ENCODE results near the gene NOS1AP. TPM values are rescaled to one million over a fixed set of nuclear protein-coding genes. Genes with fewer than 3 reads are reported as not detected.

NOS1AP gene
- total RNA-seq, 1 experiment from 2014 or later: 2.6 TPM

GRCh38 chr1:162059721-162060120 lies 9.8 kb upstream of the NOS1AP start:
- no peak overlapping the region for H3K9ac ChIP-seq (ENCODE audit: low read length)
- no TSS peak for BruUV-seq (replicated peaks)
- no peaks in the 10 kb centered on the region for H3K9me3 ChIP-seq (ENCODE audit: low read length)
- H3F3A ChIP-seq (ENCODE audit: low read length, unreplicated experiment): peaks cover 2% of the 10 kb centered on the region
- no peak overlapping the region for H3K4me2 ChIP-seq (ENCODE audit: low read length)
- CTCF ChIA-PET: interaction anchor here (0.5 kb wide), 1 partner anchor 216 kb away, joined by 4 read pairs; no protein-coding TSS in a partner anchor
- DNase-seq (no peak), ATAC-seq (no peak)
- H4K20me1 ChIP-seq (ENCODE audit: low read length): no peaks in the 10 kb centered on the region
- no peaks in the 10 kb centered on the region for H3K9me2 ChIP-seq (replicated peaks; ENCODE audit: low read length)
- H3K4me1 ChIP-seq (ENCODE audit: insufficient read depth, low read length): peaks cover 13% of the 10 kb centered on the region
- intact Hi-C loops (cut with micrococcal nuclease): loop anchor here (5.0 kb wide), 2 partner anchors 163 to 438 kb away; partner anchors contain the start of gene UHMK1
- H3K36me3 ChIP-seq (ENCODE audit: low read depth, low read length): no peaks in the 10 kb centered on the region
- H3K79me2 ChIP-seq (ENCODE audit: low read length): no peaks in the 10 kb centered on the region
- POLR2A ChIA-PET (ENCODE audit: unreplicated experiment): no interaction called here
- H3K4me3 ChIP-seq (ENCODE audit: low read length): no peak overlapping the region
- no peak overlapping the region for H2AFZ ChIP-seq (ENCODE audit: low read length)
- TF ChIP-seq CTCF (conservative IDR thresholded peaks at IDR 0.05; ENCODE audit: low read depth, low read length): no peak
- no peak for TF ChIP-seq EZH2phosphoT487 (IDR thresholded peaks at IDR 0.05; ENCODE audit: borderline replicate concordance, low read length)
- TF ChIP-seq EZH2 (IDR thresholded peaks at IDR 0.05; ENCODE audit: low read length, unreplicated experiment): no peak
- no peak overlapping the region for H3K27ac ChIP-seq (ENCODE audit: low read length)
- H3K27me3 ChIP-seq (ENCODE audit: low read length): no peaks in the 10 kb centered on the region

- Histone ChIP-seq H3K9me3 (ENCODE audit: low read length) (no peaks in the 10 kb centered on the region), H3K36me3 (ENCODE audit: low read depth, low read length) (no peaks in the 10 kb centered on the region), H3K4me2 (ENCODE audit: low read length) (no peak overlapping the region), H3K27me3 (ENCODE audit: low read length) (no peaks in the 10 kb centered on the region), H3K27ac (ENCODE audit: low read length) (no peak overlapping the region), H3K4me1 (ENCODE audit: insufficient read depth, low read length) (peaks cover 8% of the 10 kb centered on the region), H3K9ac (ENCODE audit: low read length) (no peak overlapping the region), H3K9me2 (replicated peaks; ENCODE audit: low read length) (no peaks in the 10 kb centered on the region), H4K20me1 (ENCODE audit: low read length) (no peaks in the 10 kb centered on the region), H3F3A (ENCODE audit: low read length, unreplicated experiment) (no peaks in the 10 kb centered on the region), H3K4me3 (ENCODE audit: low read length) (no peak overlapping the region), H2AFZ (ENCODE audit: low read length) (no peak overlapping the region), H3K79me2 (ENCODE audit: low read length) (no peaks in the 10 kb centered on the region)
- intact Hi-C loops (cut with micrococcal nuclease): no loop called here
- TF ChIP-seq EZH2 (IDR thresholded peaks at IDR 0.05; ENCODE audit: low read length, unreplicated experiment): no peak
- no peak for TF ChIP-seq CTCF (conservative IDR thresholded peaks at IDR 0.05; ENCODE audit: low read depth, low read length)
- no peak for TF ChIP-seq EZH2phosphoT487 (IDR thresholded peaks at IDR 0.05; ENCODE audit: borderline replicate concordance, low read length)
- no TSS peak for BruUV-seq (replicated peaks)
- CTCF ChIA-PET: interaction anchor here (0.5 kb wide), 1 partner anchor 216 kb away, joined by 4 read pairs; no protein-coding TSS in a partner anchor
- DNase-seq: no peak
- POLR2A ChIA-PET (ENCODE audit: unreplicated experiment): no interaction called here
- no peak for ATAC-seq
These were observed 9.2 kb upstream of the NOS1AP start for GRCh38 chr1:162060314-162060713.

DNA sequence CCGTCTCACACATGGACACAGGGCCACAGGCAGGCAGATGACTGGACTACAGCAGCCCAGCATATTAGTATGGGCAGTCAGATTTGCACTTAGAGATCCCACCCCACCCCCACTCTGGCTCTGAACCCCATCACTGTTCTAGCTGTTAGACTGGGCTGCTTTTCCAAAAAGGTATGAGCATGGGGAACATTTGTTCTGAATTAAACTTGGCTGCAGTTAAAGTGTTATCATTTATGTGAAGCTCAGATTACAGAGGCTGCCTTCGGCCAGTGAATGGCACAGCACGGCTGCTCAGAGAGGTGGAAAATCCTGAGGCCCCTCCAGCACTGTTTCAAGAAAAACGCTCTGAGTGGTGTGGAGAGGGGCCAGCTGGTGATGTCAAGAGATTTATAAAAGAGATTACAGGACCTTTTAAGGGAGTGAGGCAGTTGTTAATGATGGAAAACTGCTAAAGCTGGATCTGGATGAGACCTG lies 6.9 kb upstream of the NOS1AP start:
- intact Hi-C loops (cut with micrococcal nuclease): no loop called here
- peak overlapping the region; percentile 26; the same call in 1 of the 2 replicates for H2AFZ ChIP-seq (ENCODE audit: low read length)

More for the DNA sequence above, 6.9 kb upstream of the NOS1AP start:
- DNase-seq (no peak), ATAC-seq (peak; percentile 83)
- CTCF ChIA-PET: interaction anchor here (0.5 kb wide), 1 partner anchor 295 kb away, joined by 4 read pairs; no protein-coding TSS in a partner anchor
- no peaks in the 10 kb centered on the region for H4K20me1 ChIP-seq (ENCODE audit: low read length)
- TF ChIP-seq EZH2phosphoT487 (IDR thresholded peaks at IDR 0.05; ENCODE audit: borderline replicate concordance, low read length): no peak
- TF ChIP-seq EZH2 (IDR thresholded peaks at IDR 0.05; ENCODE audit: low read length, unreplicated experiment): no peak
- no peak for TF ChIP-seq CTCF (conservative IDR thresholded peaks at IDR 0.05; ENCODE audit: low read depth, low read length)
- no peaks in the 10 kb centered on the region for H3K4me1 ChIP-seq (ENCODE audit: insufficient read depth, low read length)
- no TSS peak for BruUV-seq (replicated peaks)
- H3K27ac ChIP-seq (ENCODE audit: low read length): no peak overlapping the region
- POLR2A ChIA-PET (ENCODE audit: unreplicated experiment): no interaction called here
- no peaks in the 10 kb centered on the region for H3K36me3 ChIP-seq (ENCODE audit: low read depth, low read length)
- no peak overlapping the region for H3K4me2 ChIP-seq (ENCODE audit: low read length)
- no peaks in the 10 kb centered on the region for H3F3A ChIP-seq (ENCODE audit: low read length, unreplicated experiment)
- H3K4me3 ChIP-seq (ENCODE audit: low read length): no peak overlapping the region
- H3K27me3 ChIP-seq (ENCODE audit: low read length): no peaks in the 10 kb centered on the region
- H3K9me3 ChIP-seq (ENCODE audit: low read length): no peaks in the 10 kb centered on the region
- no peak overlapping the region for H3K9ac ChIP-seq (ENCODE audit: low read length)
- no peaks in the 10 kb centered on the region for H3K9me2 ChIP-seq (replicated peaks; ENCODE audit: low read length)
- no peaks in the 10 kb centered on the region for H3K79me2 ChIP-seq (ENCODE audit: low read length)
